ENCODE results near the gene GH1.
"Not testable (repeated sequence)": the region's sequence is repeated elsewhere in the genome, so short reads cannot be mapped to it uniquely, and the experiment has no call there.

GRCh38 chr17:63918789-63919305 is at the start of gene GH1:
- TF ChIP-seq, protein P1, sequence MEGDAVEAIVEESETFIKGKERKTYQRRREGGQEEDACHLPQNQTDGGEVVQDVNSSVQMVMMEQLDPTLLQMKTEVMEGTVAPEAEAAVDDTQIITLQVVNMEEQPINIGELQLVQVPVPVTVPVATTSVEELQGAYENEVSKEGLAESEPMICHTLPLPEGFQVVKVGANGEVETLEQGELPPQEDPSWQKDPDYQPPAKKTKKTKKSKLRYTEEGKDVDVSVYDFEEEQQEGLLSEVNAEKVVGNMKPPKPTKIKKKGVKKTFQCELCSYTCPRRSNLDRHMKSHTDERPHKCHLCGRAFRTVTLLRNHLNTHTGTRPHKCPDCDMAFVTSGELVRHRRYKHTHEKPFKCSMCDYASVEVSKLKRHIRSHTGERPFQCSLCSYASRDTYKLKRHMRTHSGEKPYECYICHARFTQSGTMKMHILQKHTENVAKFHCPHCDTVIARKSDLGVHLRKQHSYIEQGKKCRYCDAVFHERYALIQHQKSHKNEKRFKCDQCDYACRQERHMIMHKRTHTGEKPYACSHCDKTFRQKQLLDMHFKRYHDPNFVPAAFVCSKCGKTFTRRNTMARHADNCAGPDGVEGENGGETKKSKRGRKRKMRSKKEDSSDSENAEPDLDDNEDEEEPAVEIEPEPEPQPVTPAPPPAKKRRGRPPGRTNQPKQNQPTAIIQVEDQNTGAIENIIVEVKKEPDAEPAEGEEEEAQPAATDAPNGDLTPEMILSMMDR (IDR thresholded peaks at IDR 0.05), result not testable (repeated sequence)
- not testable (repeated sequence) for TF ChIP-seq POLR2A, POLR2AphosphoS5, EP300 (IDR thresholded peaks at IDR 0.05)
